Astrocyte (in vitro differentiated cells and primary cell): ENCODE measurements around the gene RICTOR.

Experiments used
- CTCF ChIP-seq: IDR thresholded peaks from 2 replicates; pipeline ENCODE4 v1.5.1; 2011; ENCODE audit warnings: low read depth, mild to moderate bottlenecking, inconsistent platforms, low read length, moderate library complexity; ENCODE audit not compliant: insufficient read depth
- EZH2 ChIP-seq: IDR thresholded peaks from 2 replicates; pipeline ENCODE4 v1.6.1; 2012; ENCODE audit warnings: mild to moderate bottlenecking, low read length, inconsistent platforms; ENCODE audit not compliant: insufficient read depth

GRCh38 chr5:38996123-38996522 lies 78.1 kb downstream of the RICTOR start:
- TF ChIP-seq CTCF (no peak), EZH2 (no peak)
